ENCODE results near the gene BCAP31. TPM values are rescaled to one million over a fixed set of nuclear protein-coding genes. Genes with fewer than 3 reads are reported as not detected.
"Not testable (repeated sequence)": the region's sequence is repeated elsewhere in the genome, so short reads cannot be mapped to it uniquely, and the experiment has no call there.

The BCAP31 gene
- total and polyA plus RNA-seq, 2 donors (not counting 1 experiment from before 2014, with no cell fraction given) = 94.0 to 133 TPM

DNA sequence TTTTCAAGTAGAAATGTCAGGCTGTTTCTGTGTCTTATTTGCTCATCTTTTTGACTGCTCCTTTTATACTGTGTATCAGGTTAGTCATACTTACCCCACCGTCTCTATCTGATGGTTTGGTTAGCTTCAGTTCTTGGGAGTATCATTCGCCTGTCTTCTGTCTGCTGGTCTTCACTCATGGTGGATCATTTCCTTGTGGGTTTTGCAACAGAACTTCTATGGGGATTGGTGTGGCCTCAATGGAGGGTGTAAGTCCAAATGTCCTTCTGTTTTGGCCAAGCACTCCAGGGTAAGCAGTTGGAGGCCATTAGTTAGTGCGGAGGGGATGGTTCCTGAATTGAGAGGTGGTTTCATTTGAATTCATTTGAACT lies 7.6 kb upstream of the BCAP31 start:
- Histone ChIP-seq H3K27me3 (ENCODE audit: control insufficient read depth, insufficient read depth, low read length) (no peaks in the 10 kb centered on the region), H3K36me3 (ENCODE audit: control insufficient read depth, insufficient read depth, low read length) (no peaks in the 10 kb centered on the region), H4K20me1 (ENCODE audit: control insufficient read depth, extremely low read depth, insufficient read depth, low read length) (no peaks in the 10 kb centered on the region), H3K9ac (ENCODE audit: insufficient read depth, low read length) (no peak overlapping the region), H2AFZ (ENCODE audit: low read length) (no peak overlapping the region), H3K9me3 (ENCODE audit: control insufficient read depth, insufficient read depth, low read depth, low read length) (no peaks in the 10 kb centered on the region), H3K4me1 (ENCODE audit: control insufficient read depth, extremely low read depth, insufficient read depth, low read length) (peaks cover 8% of the 10 kb centered on the region), H3K4me2 (ENCODE audit: extremely low read depth, insufficient read depth, low read length) (no peak overlapping the region), H3K4me3 (replicated peaks in 1 of 4; ENCODE audit: control extremely low read depth in 1 of 4, insufficient read depth in 1 of 4, low read depth in 3 of 4, low read length in 4 of 4) (no peak overlapping the region), H3K27ac (ENCODE audit: insufficient read depth, low read length) (no peak overlapping the region), H3K79me2 (ENCODE audit: control insufficient read depth, insufficient read depth, low read length) (no peaks in the 10 kb centered on the region)
- DNase-seq (ENCODE audit: low read depth in 2 of 2) = no peak
- TF ChIP-seq EZH2 (IDR thresholded peaks at IDR 0.05; ENCODE audit: low read length, missing control alignments) = no peak
- TF ChIP-seq, protein P1, sequence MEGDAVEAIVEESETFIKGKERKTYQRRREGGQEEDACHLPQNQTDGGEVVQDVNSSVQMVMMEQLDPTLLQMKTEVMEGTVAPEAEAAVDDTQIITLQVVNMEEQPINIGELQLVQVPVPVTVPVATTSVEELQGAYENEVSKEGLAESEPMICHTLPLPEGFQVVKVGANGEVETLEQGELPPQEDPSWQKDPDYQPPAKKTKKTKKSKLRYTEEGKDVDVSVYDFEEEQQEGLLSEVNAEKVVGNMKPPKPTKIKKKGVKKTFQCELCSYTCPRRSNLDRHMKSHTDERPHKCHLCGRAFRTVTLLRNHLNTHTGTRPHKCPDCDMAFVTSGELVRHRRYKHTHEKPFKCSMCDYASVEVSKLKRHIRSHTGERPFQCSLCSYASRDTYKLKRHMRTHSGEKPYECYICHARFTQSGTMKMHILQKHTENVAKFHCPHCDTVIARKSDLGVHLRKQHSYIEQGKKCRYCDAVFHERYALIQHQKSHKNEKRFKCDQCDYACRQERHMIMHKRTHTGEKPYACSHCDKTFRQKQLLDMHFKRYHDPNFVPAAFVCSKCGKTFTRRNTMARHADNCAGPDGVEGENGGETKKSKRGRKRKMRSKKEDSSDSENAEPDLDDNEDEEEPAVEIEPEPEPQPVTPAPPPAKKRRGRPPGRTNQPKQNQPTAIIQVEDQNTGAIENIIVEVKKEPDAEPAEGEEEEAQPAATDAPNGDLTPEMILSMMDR (conservative IDR thresholded peaks at IDR 0.05 in 1 of 2, IDR thresholded peaks at IDR 0.05 in 1 of 2; ENCODE audit: low read depth in 1 of 2, low read length in 2 of 2) = no peak

DNA sequence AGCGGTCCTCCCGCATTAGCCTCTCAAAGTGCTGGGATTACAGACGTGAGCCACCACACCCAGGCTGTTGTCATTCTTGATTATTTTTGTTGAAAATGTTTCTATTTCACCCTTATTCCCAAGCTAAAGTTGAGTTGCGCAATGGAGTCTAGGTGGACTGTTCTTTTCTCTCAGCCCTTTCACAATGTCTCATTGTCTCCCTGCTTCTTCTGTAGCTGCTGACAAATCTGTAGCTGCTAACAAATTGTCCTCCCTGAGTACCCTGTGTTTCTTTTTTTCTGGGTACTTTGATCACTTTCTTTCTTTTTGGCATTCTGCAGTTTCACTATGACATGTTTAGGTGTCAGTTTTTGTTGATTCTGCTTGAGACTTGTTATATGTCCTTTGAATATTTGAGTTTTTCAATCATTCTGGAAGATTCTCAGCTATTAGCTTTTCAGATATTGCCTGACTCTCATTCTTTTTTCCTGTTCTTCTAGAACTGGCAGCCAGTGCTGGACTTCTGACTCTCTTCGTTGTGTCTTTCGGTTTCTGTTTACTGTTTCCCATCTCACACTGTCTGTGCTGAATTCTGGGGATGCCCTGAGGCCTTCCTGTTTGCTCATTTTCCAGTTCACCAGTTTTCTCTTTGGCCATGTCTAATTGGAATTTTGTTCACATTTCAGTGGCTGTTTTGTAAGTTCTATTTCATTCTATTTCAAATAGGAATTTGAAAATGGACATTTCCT lies 7.1 kb upstream of the BCAP31 start:
- no peak overlapping the region for H3K4me2 ChIP-seq (ENCODE audit: extremely low read depth, insufficient read depth, low read length)
- no peak for TF ChIP-seq EZH2 (IDR thresholded peaks at IDR 0.05; ENCODE audit: low read length, missing control alignments)
- TF ChIP-seq, protein P1 (conservative IDR thresholded peaks at IDR 0.05 in 1 of 2, IDR thresholded peaks at IDR 0.05 in 1 of 2; ENCODE audit: low read depth in 1 of 2, low read length in 2 of 2) = no peak
- H3K27me3 ChIP-seq (ENCODE audit: control insufficient read depth, insufficient read depth, low read length) = no peaks in the 10 kb centered on the region
- H3K27ac ChIP-seq (ENCODE audit: insufficient read depth, low read length) = no peak overlapping the region
- H3K4me1 ChIP-seq (ENCODE audit: control insufficient read depth, extremely low read depth, insufficient read depth, low read length) = peaks cover 10% of the 10 kb centered on the region
- H3K9me3 ChIP-seq (ENCODE audit: control insufficient read depth, insufficient read depth, low read depth, low read length) = no peaks in the 10 kb centered on the region
- no peak overlapping the region for H2AFZ ChIP-seq (ENCODE audit: low read length)
- H3K9ac ChIP-seq (ENCODE audit: insufficient read depth, low read length) = no peak overlapping the region
- no peaks in the 10 kb centered on the region for H3K79me2 ChIP-seq (ENCODE audit: control insufficient read depth, insufficient read depth, low read length)
- no peaks in the 10 kb centered on the region for H3K36me3 ChIP-seq (ENCODE audit: control insufficient read depth, insufficient read depth, low read length)
- H4K20me1 ChIP-seq (ENCODE audit: control insufficient read depth, extremely low read depth, insufficient read depth, low read length) = no peaks in the 10 kb centered on the region
- H3K4me3 ChIP-seq (replicated peaks in 1 of 4; ENCODE audit: control extremely low read depth in 1 of 4, insufficient read depth in 1 of 4, low read depth in 3 of 4, low read length in 4 of 4) = no peak overlapping the region
- DNase-seq (ENCODE audit: low read depth in 2 of 2) = no peak

DNA sequence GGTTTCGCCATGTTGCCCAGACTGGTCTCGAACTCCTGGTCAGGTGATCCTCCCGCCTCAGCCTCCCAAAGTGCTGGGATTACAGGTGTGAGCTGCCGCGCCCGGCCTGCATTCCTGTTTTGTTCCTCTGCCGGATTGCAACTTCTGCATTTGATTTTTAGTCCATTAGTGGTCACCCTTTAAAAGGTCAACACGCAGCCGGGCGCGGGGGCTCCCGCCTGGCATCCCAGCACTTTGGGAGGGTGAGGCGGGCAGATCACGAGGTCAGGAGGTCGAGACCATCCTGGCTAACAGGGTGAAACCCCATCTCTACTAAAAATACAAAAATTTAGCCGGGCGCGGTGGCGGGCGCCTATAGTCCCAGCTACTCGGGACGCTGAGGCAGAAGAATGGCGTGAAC lies 5.9 kb upstream of the BCAP31 start:
- H3K9ac ChIP-seq (ENCODE audit: insufficient read depth, low read length); H3K79me2 ChIP-seq (ENCODE audit: control insufficient read depth, insufficient read depth, low read length); H3K36me3 ChIP-seq (ENCODE audit: control insufficient read depth, insufficient read depth, low read length); H2AFZ ChIP-seq (ENCODE audit: low read length); H3K27me3 ChIP-seq (ENCODE audit: control insufficient read depth, insufficient read depth, low read length); H4K20me1 ChIP-seq (ENCODE audit: control insufficient read depth, extremely low read depth, insufficient read depth, low read length); H3K4me2 ChIP-seq (ENCODE audit: extremely low read depth, insufficient read depth, low read length); H3K4me3 ChIP-seq (replicated peaks in 1 of 4; ENCODE audit: control extremely low read depth in 1 of 4, insufficient read depth in 1 of 4, low read depth in 3 of 4, low read length in 4 of 4); H3K27ac ChIP-seq (ENCODE audit: insufficient read depth, low read length); DNase-seq (ENCODE audit: low read depth in 2 of 2); H3K9me3 ChIP-seq (ENCODE audit: control insufficient read depth, insufficient read depth, low read depth, low read length): not testable (repeated sequence)
- peaks cover 10% of the 10 kb centered on the region for H3K4me1 ChIP-seq (ENCODE audit: control insufficient read depth, extremely low read depth, insufficient read depth, low read length)
